Keratinocyte (primary cell): ENCODE data around the gene ADGRV1. TPM values are rescaled to one million over a fixed set of nuclear protein-coding genes. Genes with fewer than 3 reads are reported as not detected.
"Not testable (repeated sequence)": the region's sequence is repeated elsewhere in the genome, so short reads cannot be mapped to it uniquely, and the experiment has no call there.

Source experiments
- DNase-seq: peaks from one replicate; pipeline ENCODE4 v3.0.0-alpha.2; 2011; ENCODE audit warnings: low read depth, missing footprints, low spot score
- FAIRE-seq: peaks from 2 replicates; lab custom pipeline; 2011; peaks lifted over from hg19 to GRCh38; lab: Jason Lieb, UNC
- H2AFZ ChIP-seq: 2 replicates; pipeline ENCODE4 v1.6.0; 2012; ENCODE audit warnings: low read length, control low read depth, inconsistent platforms; ENCODE audit not compliant: control insufficient read depth
- H3K27ac ChIP-seq: 2 replicates; pipeline ENCODE4 v1.5.1; 2011; ENCODE audit warnings: low read length; ENCODE audit not compliant: control insufficient read depth, insufficient read depth
- H3K27me3 ChIP-seq: 3 replicates; pipeline ENCODE4 v1.6.0; 2011; ENCODE audit warnings: low read length; ENCODE audit not compliant: control insufficient read depth, insufficient read depth; ENCODE audit errors: extremely low read depth
- H3K36me3 ChIP-seq, 2 experiments: 2 replicates in 1 of 2; 3 replicates in 1 of 2; pipeline ENCODE4 v1.5.1; 2011; ENCODE audit warnings: low read length in 2 of 2, mild to moderate bottlenecking in 1 of 2; ENCODE audit not compliant: control insufficient read depth in 2 of 2, insufficient read depth in 2 of 2; ENCODE audit errors: extremely low read depth in 1 of 2
- H3K4me1 ChIP-seq: 3 replicates; pipeline ENCODE4 v1.5.1; 2011; ENCODE audit warnings: low read length; ENCODE audit not compliant: control insufficient read depth, insufficient read depth; ENCODE audit errors: extremely low read depth
- H3K4me2 ChIP-seq: 3 replicates; pipeline ENCODE4 v1.6.0; 2011; ENCODE audit warnings: low read depth, low read length; ENCODE audit not compliant: control insufficient read depth, insufficient read depth; ENCODE audit errors: extremely low read depth
- H3K4me3 ChIP-seq, 3 experiments: fragments of 200-600 bp in 1 of 3; sonication (generic) in 1 of 3; 2 replicates in 2 of 3; 3 replicates in 1 of 3; pipeline ENCODE4 v1.5.1; 2011 to 2016; ENCODE audit warnings: low read length in 3 of 3, mild to moderate bottlenecking in 3 of 3, control low read depth in 2 of 3, inconsistent platforms in 1 of 3, low read depth in 1 of 3, mixed read lengths in 1 of 3, mixed run types in 1 of 3, moderate library complexity in 1 of 3; ENCODE audit not compliant: control insufficient read depth in 2 of 3, insufficient read depth in 2 of 3; ENCODE audit errors: extremely low read depth in 1 of 3
- H3K79me2 ChIP-seq: 2 replicates; pipeline ENCODE4 v1.6.0; 2012; ENCODE audit warnings: low read length; ENCODE audit not compliant: control insufficient read depth, insufficient read depth
- H3K9ac ChIP-seq: 3 replicates; pipeline ENCODE4 v1.6.0; 2011; ENCODE audit warnings: low read length; ENCODE audit not compliant: control insufficient read depth, insufficient read depth; ENCODE audit errors: extremely low read depth
- H3K9me1 ChIP-seq: 3 replicates; pipeline ENCODE4 v1.6.0; 2011; ENCODE audit warnings: low read length; ENCODE audit not compliant: control insufficient read depth, insufficient read depth; ENCODE audit errors: extremely low read depth
- H3K9me3 ChIP-seq: 2 replicates; pipeline ENCODE4 v1.5.1; 2012; ENCODE audit warnings: low read depth, low read length; ENCODE audit not compliant: control insufficient read depth
- H4K20me1 ChIP-seq: 3 replicates; pipeline ENCODE4 v1.6.0; 2011; ENCODE audit warnings: low read length; ENCODE audit not compliant: control insufficient read depth, insufficient read depth; ENCODE audit errors: extremely low read depth
- CTCF ChIP-seq, 3 experiments: IDR thresholded peaks in 1 of 3; conservative IDR thresholded peaks in 1 of 3; optimal IDR thresholded peaks in 1 of 3; 2 replicates in 2 of 3; 3 replicates in 1 of 3; pipeline versions ENCODE3 to v1.5.1; 2011; ENCODE audit warnings: low read length in 3 of 3, mild to moderate bottlenecking in 3 of 3, moderate library complexity in 2 of 3, control low read depth in 1 of 3, inconsistent platforms in 1 of 3; ENCODE audit not compliant: insufficient read depth in 2 of 3; ENCODE audit errors: extremely low read depth in 1 of 3
- EZH2 ChIP-seq: IDR thresholded peaks from one replicate; pipeline ENCODE4 v1.6.1; 2012; ENCODE audit warnings: inconsistent platforms, mild to moderate bottlenecking, low read length, moderate library complexity
- dilution Hi-C: fragments of 300-500 bp; cut with MboI; formaldehyde crosslinking; loops from one replicate; pipeline ENCODE4 v1.7.0; 2020; ENCODE audit warnings: low sequenced_read_pairs; ENCODE audit not compliant: extremely low pct_ligation_motif_present
- polyA plus RNA-seq, 5 experiments: library from polyadenylated mRNA; depleted of rRNA in 3 of 5; stranded (reverse) in 3 of 5; stranded (forward) in 1 of 5; unstranded in 1 of 5; fragments of >200 nt; gene quantifications; 1 replicate in 1 of 5; 2 replicates in 3 of 5; 3 replicates in 1 of 5; pipeline versions ENCODE4 v1.2.1 to v1.2.3, GENCODE V29; 2011 to 2012; ENCODE audit warnings: missing spikeins in 2 of 5, low read depth in 1 of 5, low replicate concordance in 1 of 5

Gene ADGRV1
- polyA plus RNA-seq, 1 donor (not counting 4 experiments of a cell fraction or from before 2014, with no cell fraction given), result 0.05 TPM

- no peak for TF ChIP-seq CTCF (optimal IDR thresholded peaks at IDR 0.05 in 1 of 3, IDR thresholded peaks at IDR 0.05 in 1 of 3, conservative IDR thresholded peaks at IDR 0.05 in 1 of 3; ENCODE audit: extremely low read depth in 1 of 3, insufficient read depth in 2 of 3, low read length in 3 of 3)
- Histone ChIP-seq H4K20me1 (no peaks in the 10 kb centered on the region), H3K9ac (no peak overlapping the region), H3K36me3 (no peaks in the 10 kb centered on the region), H3K27me3 (no peaks in the 10 kb centered on the region), H3K4me1 (no peaks in the 10 kb centered on the region), H3K4me2 (no peak overlapping the region), H3K27ac (no peak overlapping the region), H3K9me1 (no peaks in the 10 kb centered on the region), H2AFZ (no peak overlapping the region), H3K4me3 (no peak overlapping the region), H3K9me3 (no peaks in the 10 kb centered on the region), H3K79me2 (no peaks in the 10 kb centered on the region)
- dilution Hi-C loops, result no loop called here
- no peak for FAIRE-seq
- DNase-seq, result no peak
Measured at GRCh38 chr5:90917928-90918668, 359.5 kb downstream of the ADGRV1 start.

GRCh38 chr5:90921418-90921973, 362.9 kb downstream of the ADGRV1 start:
- dilution Hi-C loops, result no loop called here
- H2AFZ ChIP-seq, result no peak overlapping the region
- H3K9me1 ChIP-seq, result no peaks in the 10 kb centered on the region
- no peaks in the 10 kb centered on the region for H3K79me2 ChIP-seq
- no peak for TF ChIP-seq EZH2
- no peak for TF ChIP-seq CTCF (optimal IDR thresholded peaks at IDR 0.05 in 1 of 3, IDR thresholded peaks at IDR 0.05 in 1 of 3, conservative IDR thresholded peaks at IDR 0.05 in 1 of 3; ENCODE audit: extremely low read depth in 1 of 3, insufficient read depth in 2 of 3, low read length in 3 of 3)
- DNase-seq (no peak), FAIRE-seq (no peak)
- no peak overlapping the region for H3K9ac ChIP-seq
- H4K20me1 ChIP-seq, result no peaks in the 10 kb centered on the region
- no peaks in the 10 kb centered on the region for H3K9me3 ChIP-seq
- no peaks in the 10 kb centered on the region for H3K27me3 ChIP-seq
- no peaks in the 10 kb centered on the region for H3K36me3 ChIP-seq
- no peak overlapping the region for H3K4me2 ChIP-seq
- no peak overlapping the region for H3K27ac ChIP-seq
- no peaks in the 10 kb centered on the region for H3K4me1 ChIP-seq
- H3K4me3 ChIP-seq, result no peak overlapping the region

GRCh38 chr5:90924222-90924621, 365.6 kb downstream of the ADGRV1 start:
- H3K27ac ChIP-seq, H3K36me3 ChIP-seq, H3K79me2 ChIP-seq, H3K9me3 ChIP-seq, H3K9me1 ChIP-seq, dilution Hi-C loops, H3K9ac ChIP-seq, H3K4me1 ChIP-seq, H3K4me2 ChIP-seq, FAIRE-seq, H3K4me3 ChIP-seq, DNase-seq, H3K27me3 ChIP-seq, H4K20me1 ChIP-seq, H2AFZ ChIP-seq: not testable (repeated sequence)
